CD8-positive, alpha-beta memory T cell (primary cell): ENCODE data around the gene PAX2. TPM values are rescaled to one million over a fixed set of nuclear protein-coding genes. Genes with fewer than 3 reads are reported as not detected.
A peak's percentile ranks its signal among the peaks of the same experiment; 100 is the strongest.

Source experiments
- CTCF ChIA-PET: fragments of 350-600 bp; sonication (Branson Sonifier 250); formaldehyde crosslinking; loops from one replicate; lab custom pipeline; 2021; ENCODE audit warnings: antibody characterized with exemption; lab: Charles Lee
- POLR2A ChIA-PET: fragments of 350-600 bp; sonication (Branson Sonifier 250); formaldehyde crosslinking; loops from one replicate; lab custom pipeline; 2021; ENCODE audit warnings: antibody characterized with exemption; lab: Charles Lee
- DNase-seq, 5 donors: peaks; one replicate each; pipeline versions ENCODE4 v3.0.0 to v3.0.0-alpha.2; 2020 to 2022; ENCODE audit warnings: mixed read lengths in 1 of 5
- H3K27ac ChIP-seq: one replicate; pipeline ENCODE4 v1.7.0; 2013; ENCODE audit warnings: low read depth, mild to moderate bottlenecking, low read length, moderate library complexity
- H3K27me3 ChIP-seq: 2 replicates; pipeline ENCODE4 v1.7.0; 2013; ENCODE audit warnings: low read length, mild to moderate bottlenecking; ENCODE audit not compliant: insufficient read depth, poor library complexity, severe bottlenecking
- H3K36me3 ChIP-seq: 2 replicates; pipeline ENCODE4 v1.7.0; 2013; ENCODE audit warnings: mild to moderate bottlenecking, low read length, moderate library complexity; ENCODE audit not compliant: insufficient read depth
- H3K4me1 ChIP-seq: 2 replicates; pipeline ENCODE4 v1.7.0; 2013; ENCODE audit warnings: mild to moderate bottlenecking, low read length, moderate library complexity; ENCODE audit not compliant: insufficient read depth
- H3K4me3 ChIP-seq: 2 replicates; pipeline ENCODE4 v1.7.0; 2013; ENCODE audit warnings: mild to moderate bottlenecking, low read length
- H3K9me3 ChIP-seq: 2 replicates; pipeline ENCODE4 v1.7.0; 2013; ENCODE audit warnings: mild to moderate bottlenecking, low read length
- H3K27ac Mint-ChIP-seq, 8 donors: one replicate each; pipeline ENCODE4 v1.8.0; 2020 to 2021; ENCODE audit warnings: mixed read lengths in 8 of 8, mild to moderate bottlenecking in 6 of 8, inconsistent platforms in 3 of 8, moderate library complexity in 3 of 8
- H3K27me3 Mint-ChIP-seq, 2 donors: one replicate each; pipeline ENCODE4 v1.8.0; 2020 to 2021; ENCODE audit warnings: mixed read lengths in 2 of 2, mild to moderate bottlenecking in 1 of 2, moderate library complexity in 1 of 2
- H3K36me3 Mint-ChIP-seq, 3 donors: one replicate each; pipeline ENCODE4 v1.8.0; 2020 to 2021; ENCODE audit warnings: mixed read lengths in 3 of 3, inconsistent platforms in 1 of 3, mild to moderate bottlenecking in 1 of 3
- H3K4me1 Mint-ChIP-seq, 3 donors: one replicate each; pipeline ENCODE4 v1.8.0; 2020 to 2021; ENCODE audit warnings: mixed read lengths in 3 of 3, inconsistent platforms in 1 of 3, mild to moderate bottlenecking in 1 of 3
- H3K4me3 Mint-ChIP-seq, 7 donors: one replicate each; pipeline ENCODE4 v1.8.0; 2020 to 2021; ENCODE audit warnings: mixed read lengths in 7 of 7, mild to moderate bottlenecking in 6 of 7, moderate library complexity in 4 of 7, inconsistent platforms in 2 of 7
- H3K9me3 Mint-ChIP-seq, 5 donors: one replicate each; pipeline ENCODE4 v1.8.0; 2020 to 2022; ENCODE audit warnings: mixed read lengths in 5 of 5, mild to moderate bottlenecking in 3 of 5, moderate library complexity in 2 of 5, inconsistent platforms in 1 of 5
- polyA plus RNA-seq: library from polyadenylated mRNA; unstranded; fragments of 300-500 nt; fragmentation: Illumina TruSeq; gene quantifications from one replicate; pipeline ENCODE4 v1.2.3, GENCODE V29; 2021
- total RNA-seq, 2 experiments: library from RNA; stranded (reverse); gene quantifications; one replicate each; pipeline ENCODE4 v1.2.3, GENCODE V29; 2021

The PAX2 gene
- total and polyA plus RNA-seq, 3 experiments from 2014 or later = 0.04 TPM; not detected in 2

- no peaks in the 10 kb centered on the region for H3K36me3 ChIP-seq
- Mint-ChIP-seq H3K4me3 (peak overlapping the region in 4 of 7 donors; percentile 23 to 50 (median 34)), H3K27ac (peak overlapping the region in 1 of 8 donors; percentile 50), H3K27me3 (peaks cover 55 to 79% of the 10 kb centered on the region in 2 donors), H3K4me1 (peaks cover 26 to 64% (median 35%) of the 10 kb centered on the region in 3 donors), H3K36me3 (no peaks in the 10 kb centered on the region), H3K9me3 (no peaks in the 10 kb centered on the region)
- H3K9me3 ChIP-seq = no peaks in the 10 kb centered on the region
- DNase-seq = peak in 4 of 5 donors; percentile 5 to 37 (median 21)
- no peak overlapping the region for H3K4me3 ChIP-seq
- CTCF ChIA-PET = interaction anchor here (1.0 to 3.2 kb wide), 6 partner anchors 13 to 182 kb away, joined by 3 to 17 read pairs (median 5); no protein-coding TSS in a partner anchor
- no peak overlapping the region for H3K27ac ChIP-seq
- POLR2A ChIA-PET = no interaction called here
- peaks cover 58% of the 10 kb centered on the region for H3K27me3 ChIP-seq
- H3K4me1 ChIP-seq = peaks cover 18% of the 10 kb centered on the region
Measured at GRCh38 chr10:100743626-100744135, 1.7 kb upstream of the PAX2 start.

- Histone ChIP-seq H3K9me3 (no peaks in the 10 kb centered on the region), H3K27me3 (peaks cover 62% of the 10 kb centered on the region), H3K27ac (no peak overlapping the region), H3K4me1 (peaks cover 20% of the 10 kb centered on the region), H3K36me3 (no peaks in the 10 kb centered on the region), H3K4me3 (no peak overlapping the region)
- DNase-seq = no peak
- Mint-ChIP-seq H3K27me3 (peaks cover 62 to 85% of the 10 kb centered on the region in 2 donors), H3K36me3 (no peaks in the 10 kb centered on the region), H3K9me3 (no peaks in the 10 kb centered on the region), H3K4me1 (peaks cover 31 to 69% (median 40%) of the 10 kb centered on the region in 3 donors), H3K4me3 (peak overlapping the region in 3 of 7 donors; percentile 33 to 48 (median 46)), H3K27ac (no peak overlapping the region)
- ChIA-PET POLR2A (no interaction called here), CTCF (interaction anchor here (0.5 to 3.2 kb wide), 6 partner anchors 12 to 183 kb away, joined by 3 to 17 read pairs (median 5); no protein-coding TSS in a partner anchor)
Measured at GRCh38 chr10:100744136-100744986, 1.0 kb upstream of the PAX2 start.

- Mint-ChIP-seq H3K36me3 (no peaks in the 10 kb centered on the region), H3K27ac (peak overlapping the region in 1 of 8 donors; percentile 16), H3K9me3 (no peaks in the 10 kb centered on the region), H3K4me3 (peak overlapping the region in 6 of 7 donors; percentile 51 to 83 (median 58)), H3K27me3 (peaks cover 61 to 84% of the 10 kb centered on the region in 2 donors), H3K4me1 (peaks cover 31 to 62% (median 42%) of the 10 kb centered on the region in 3 donors)
- DNase-seq = no peak
- H3K27ac ChIP-seq = no peak overlapping the region
- H3K9me3 ChIP-seq = no peaks in the 10 kb centered on the region
- ChIA-PET POLR2A (no interaction called here), CTCF (no interaction called here)
- H3K36me3 ChIP-seq = no peaks in the 10 kb centered on the region
- no peak overlapping the region for H3K4me3 ChIP-seq
- peaks cover 20% of the 10 kb centered on the region for H3K4me1 ChIP-seq
- H3K27me3 ChIP-seq = peaks cover 51% of the 10 kb centered on the region
Measured at GRCh38 chr10:100745882-100746783, 751 bp downstream of the PAX2 start.

- no peaks in the 10 kb centered on the region for H3K36me3 ChIP-seq
- H3K4me1 Mint-ChIP-seq = peaks cover 31 to 61% (median 42%) of the 10 kb centered on the region in 3 donors
- no peak overlapping the region for H3K4me3 ChIP-seq
- no peaks in the 10 kb centered on the region for H3K36me3 Mint-ChIP-seq
- ChIA-PET POLR2A (no interaction called here), CTCF (no interaction called here)
- peaks cover 20% of the 10 kb centered on the region for H3K4me1 ChIP-seq
- H3K9me3 Mint-ChIP-seq = no peaks in the 10 kb centered on the region
- H3K27me3 ChIP-seq = peaks cover 55% of the 10 kb centered on the region
- peak overlapping the region in 1 of 8 donors; percentile 16 for H3K27ac Mint-ChIP-seq
- H3K27ac ChIP-seq = no peak overlapping the region
- peak overlapping the region; percentile 23 to 72 (median 54) for H3K4me3 Mint-ChIP-seq
- H3K27me3 Mint-ChIP-seq = peaks cover 58 to 85% of the 10 kb centered on the region in 2 donors
- no peak for DNase-seq
- no peaks in the 10 kb centered on the region for H3K9me3 ChIP-seq
Measured at GRCh38 chr10:100746784-100747455, 1.5 kb downstream of the PAX2 start.

GRCh38 chr10:100747456-100748230 is 2.3 kb downstream of the PAX2 start:
- H3K4me3 Mint-ChIP-seq = peak overlapping the region in 6 of 7 donors; percentile 4 to 81 (median 40)
- H3K9me3 Mint-ChIP-seq = no peaks in the 10 kb centered on the region
- POLR2A ChIA-PET = no interaction called here
- Histone ChIP-seq H3K27ac (no peak overlapping the region), H3K9me3 (no peaks in the 10 kb centered on the region), H3K36me3 (no peaks in the 10 kb centered on the region), H3K4me3 (no peak overlapping the region), H3K27me3 (peaks cover 48% of the 10 kb centered on the region), H3K4me1 (peaks cover 20% of the 10 kb centered on the region)
- H3K27me3 Mint-ChIP-seq = peaks cover 60 to 85% of the 10 kb centered on the region in 2 donors
- H3K36me3 Mint-ChIP-seq = no peaks in the 10 kb centered on the region
- CTCF ChIA-PET = no interaction called here
- H3K4me1 Mint-ChIP-seq = peaks cover 31 to 61% (median 40%) of the 10 kb centered on the region in 3 donors
- no peak overlapping the region for H3K27ac Mint-ChIP-seq
- DNase-seq = no peak

- ChIA-PET CTCF (no interaction called here), POLR2A (no interaction called here)
- H3K4me1 ChIP-seq = peaks cover 20% of the 10 kb centered on the region
- no peak overlapping the region for H3K4me3 ChIP-seq
- peaks cover 59 to 85% of the 10 kb centered on the region in 2 donors for H3K27me3 Mint-ChIP-seq
- H3K4me3 Mint-ChIP-seq = peak overlapping the region in 6 of 7 donors; percentile 41 to 81 (median 56)
- no peaks in the 10 kb centered on the region for H3K9me3 Mint-ChIP-seq
- peaks cover 40% of the 10 kb centered on the region for H3K27me3 ChIP-seq
- no peaks in the 10 kb centered on the region for H3K9me3 ChIP-seq
- H3K27ac Mint-ChIP-seq = no peak overlapping the region
- H3K27ac ChIP-seq = no peak overlapping the region
- H3K4me1 Mint-ChIP-seq = peaks cover 28 to 54% (median 32%) of the 10 kb centered on the region in 3 donors
- no peaks in the 10 kb centered on the region for H3K36me3 ChIP-seq
- no peaks in the 10 kb centered on the region for H3K36me3 Mint-ChIP-seq
- DNase-seq = no peak
Measured at GRCh38 chr10:100748231-100749058, 3.1 kb downstream of the PAX2 start.
